Astrocyte (in vitro differentiated cells and primary cell): Measurements from ENCODE around the gene NOVA1. TPM values are rescaled to one million over a fixed set of nuclear protein-coding genes. Genes with fewer than 3 reads are reported as not detected.
A peak's percentile ranks its signal among the peaks of the same experiment; 100 is the strongest.

Experiments
- DNase-seq: peaks from one replicate; pipeline ENCODE4 v3.0.0-alpha.2; 2010; ENCODE audit warnings: low read depth
- FAIRE-seq: peaks from 2 replicates; lab custom pipeline; 2011; peaks lifted over from hg19 to GRCh38; lab: Jason Lieb, UNC
- H2AFZ ChIP-seq: 2 replicates; pipeline ENCODE4 v1.6.0; 2012; ENCODE audit warnings: low read depth, low read length, inconsistent platforms
- H3K27ac ChIP-seq: 2 replicates; pipeline ENCODE4 v1.5.1; 2011; ENCODE audit warnings: low read depth, low read length, inconsistent platforms
- H3K27me3 ChIP-seq: 2 replicates; pipeline ENCODE4 v1.6.0; 2011; ENCODE audit warnings: low read length, inconsistent platforms; ENCODE audit not compliant: insufficient read depth
- H3K36me3 ChIP-seq: 2 replicates; pipeline ENCODE4 v1.5.1; 2011; ENCODE audit warnings: low read length, inconsistent platforms; ENCODE audit not compliant: insufficient read depth
- H3K4me1 ChIP-seq: 2 replicates; pipeline ENCODE4 v1.5.1; 2011; ENCODE audit warnings: low read length, inconsistent platforms; ENCODE audit not compliant: insufficient read depth
- H3K4me2 ChIP-seq: 2 replicates; pipeline ENCODE4 v1.6.0; 2012; ENCODE audit warnings: low read length, inconsistent platforms
- H3K4me3 ChIP-seq: 2 replicates; pipeline ENCODE4 v1.5.1; 2011; ENCODE audit warnings: low read depth, mild to moderate bottlenecking, low read length, inconsistent platforms; ENCODE audit not compliant: insufficient read depth
- H3K79me2 ChIP-seq: 2 replicates; pipeline ENCODE4 v1.6.0; 2012; ENCODE audit warnings: mild to moderate bottlenecking, low read length, inconsistent platforms; ENCODE audit not compliant: insufficient read depth
- H3K9ac ChIP-seq: 2 replicates; pipeline ENCODE4 v1.6.0; 2012; ENCODE audit warnings: mild to moderate bottlenecking, low read length, inconsistent platforms
- H3K9me3 ChIP-seq: 2 replicates; pipeline ENCODE4 v1.5.1; 2012; ENCODE audit warnings: low read depth, mild to moderate bottlenecking, low read length, inconsistent platforms; ENCODE audit not compliant: insufficient read depth
- H4K20me1 ChIP-seq: 2 replicates; pipeline ENCODE4 v1.6.0; 2012; ENCODE audit warnings: low read length, inconsistent platforms; ENCODE audit not compliant: insufficient read depth
- H3K27ac Mint-ChIP-seq: one replicate; pipeline ENCODE4 v1.8.0; 2021; ENCODE audit warnings: mild to moderate bottlenecking, mixed read lengths; ENCODE audit not compliant: unreplicated experiment
- H3K27me3 Mint-ChIP-seq: one replicate; pipeline ENCODE4 v1.8.0; 2021; ENCODE audit warnings: low read depth, mixed read lengths; ENCODE audit not compliant: unreplicated experiment
- H3K36me3 Mint-ChIP-seq: one replicate; pipeline ENCODE4 v1.8.0; 2021; ENCODE audit warnings: low read depth, mixed read lengths; ENCODE audit not compliant: unreplicated experiment
- H3K4me1 Mint-ChIP-seq: one replicate; pipeline ENCODE4 v1.8.0; 2021; ENCODE audit warnings: low read depth, mixed read lengths; ENCODE audit not compliant: unreplicated experiment
- H3K4me3 Mint-ChIP-seq: one replicate; pipeline ENCODE4 v1.8.0; 2021; ENCODE audit warnings: mild to moderate bottlenecking, moderate library complexity, mixed read lengths; ENCODE audit not compliant: unreplicated experiment
- H3K9me3 Mint-ChIP-seq: one replicate; pipeline ENCODE4 v1.8.0; 2021; ENCODE audit warnings: mild to moderate bottlenecking, mixed read lengths; ENCODE audit not compliant: unreplicated experiment
- CTCF ChIP-seq: IDR thresholded peaks from 2 replicates; pipeline ENCODE4 v1.5.1; 2011; ENCODE audit warnings: low read depth, mild to moderate bottlenecking, inconsistent platforms, low read length, moderate library complexity; ENCODE audit not compliant: insufficient read depth
- EZH2 ChIP-seq: IDR thresholded peaks from 2 replicates; pipeline ENCODE4 v1.6.1; 2012; ENCODE audit warnings: mild to moderate bottlenecking, low read length, inconsistent platforms; ENCODE audit not compliant: insufficient read depth
- total RNA-seq: library from RNA; stranded (reverse); gene quantifications from 2 replicates; pipeline ENCODE4 v1.2.1, GENCODE V29; 2021

The NOVA1 gene
- total RNA-seq, 1 donor from 2014 or later, result 8.9 TPM

GRCh38 chr14:26599291-26599690 lies 1.5 kb upstream of the NOVA1 start:
- no peak overlapping the region for H3K27ac Mint-ChIP-seq
- FAIRE-seq, result no peak
- TF ChIP-seq EZH2, result peak; percentile 36
- no peak for TF ChIP-seq CTCF
- H3K9me3 Mint-ChIP-seq, result no peaks in the 10 kb centered on the region
- Histone ChIP-seq H3K9ac (no peak overlapping the region), H4K20me1 (no peaks in the 10 kb centered on the region), H3K27me3 (peaks cover 12% of the 10 kb centered on the region), H3K27ac (no peak overlapping the region), H3K4me3 (peak overlapping the region; percentile 77), H3K36me3 (no peaks in the 10 kb centered on the region), H2AFZ (peak overlapping the region; percentile 81), H3K79me2 (peaks cover 2% of the 10 kb centered on the region), H3K9me3 (no peaks in the 10 kb centered on the region), H3K4me2 (peak overlapping the region; percentile 99), H3K4me1 (no peaks in the 10 kb centered on the region)
- H3K4me3 Mint-ChIP-seq, result peak overlapping the region; percentile 96
- H3K36me3 Mint-ChIP-seq, result no peaks in the 10 kb centered on the region
- H3K27me3 Mint-ChIP-seq, result no peaks in the 10 kb centered on the region
- H3K4me1 Mint-ChIP-seq, result peaks cover 6% of the 10 kb centered on the region
- no peak for DNase-seq

DNA sequence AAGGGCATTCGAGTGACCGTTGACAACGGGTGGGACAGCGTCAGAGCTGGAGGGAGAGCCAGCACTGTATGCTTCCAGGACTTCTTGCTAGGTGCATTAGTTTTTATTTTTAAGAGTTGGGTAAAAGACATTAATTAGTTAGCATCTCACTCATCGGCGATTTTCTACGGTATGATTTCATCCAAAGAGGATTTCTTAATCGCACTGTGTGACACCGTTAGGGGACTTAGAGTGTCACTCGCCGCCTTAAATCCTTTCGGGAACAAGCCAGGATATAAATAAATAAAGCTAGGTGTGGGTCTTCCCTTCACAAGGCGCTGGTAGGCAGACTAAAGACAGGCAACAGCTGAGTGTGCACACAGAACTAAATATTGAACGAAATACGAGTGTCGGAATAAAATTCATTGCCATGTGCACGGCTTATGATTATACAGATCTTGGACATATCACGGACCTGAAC lies 869 bp upstream of the NOVA1 start:
- H2AFZ ChIP-seq, result peak overlapping the region; percentile 81
- H3K9ac ChIP-seq, result peak overlapping the region; percentile 67
- peak overlapping the region; percentile 89 for H3K27ac Mint-ChIP-seq
- peak overlapping the region; percentile 96 for H3K4me3 Mint-ChIP-seq
- no peaks in the 10 kb centered on the region for H4K20me1 ChIP-seq
- H3K79me2 ChIP-seq, result peaks cover 2% of the 10 kb centered on the region
- peak overlapping the region; percentile 77 for H3K4me3 ChIP-seq
- peak overlapping the region; percentile 99 for H3K4me2 ChIP-seq
- H3K4me1 Mint-ChIP-seq, result peaks cover 6% of the 10 kb centered on the region
- H3K36me3 ChIP-seq, result no peaks in the 10 kb centered on the region
- TF ChIP-seq CTCF (no peak), EZH2 (no peak)
- H3K36me3 Mint-ChIP-seq, result no peaks in the 10 kb centered on the region
- no peaks in the 10 kb centered on the region for H3K27me3 Mint-ChIP-seq
- no peak overlapping the region for H3K27ac ChIP-seq
- peaks cover 12% of the 10 kb centered on the region for H3K27me3 ChIP-seq
- H3K4me1 ChIP-seq, result no peaks in the 10 kb centered on the region
- FAIRE-seq (peak; percentile 39), DNase-seq (no peak)
- no peaks in the 10 kb centered on the region for H3K9me3 Mint-ChIP-seq
- no peaks in the 10 kb centered on the region for H3K9me3 ChIP-seq

DNA sequence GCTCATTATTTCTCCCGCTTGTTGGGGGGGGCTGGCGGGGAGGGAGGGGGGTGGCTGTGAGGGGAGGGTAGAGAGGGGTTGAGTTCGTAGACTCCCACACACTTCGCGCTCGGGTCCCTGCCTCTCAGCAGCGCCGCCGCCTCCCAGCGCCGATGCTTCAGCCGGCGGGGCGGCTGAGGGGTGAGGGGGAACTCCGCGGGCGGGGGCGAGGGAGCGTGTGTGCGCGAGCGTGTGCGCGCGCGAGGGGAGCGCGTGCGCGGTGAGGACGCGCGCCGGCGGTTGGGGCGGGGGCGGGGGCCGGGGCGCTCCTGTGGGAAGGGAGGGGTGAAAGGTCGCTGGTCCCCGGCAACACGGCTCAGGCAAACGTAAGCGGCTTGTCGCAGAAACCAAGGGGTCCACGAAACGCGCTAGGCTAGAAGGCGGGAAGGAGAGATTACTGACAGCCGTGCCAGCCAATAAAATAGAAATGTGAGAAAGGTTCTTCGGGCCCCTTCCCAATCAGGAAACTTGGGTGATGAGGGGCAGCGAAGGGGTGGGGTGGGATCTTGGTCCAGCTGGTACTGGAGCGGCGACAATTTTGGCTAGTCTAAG lies 343 bp upstream of the NOVA1 start:
- FAIRE-seq, result no peak
- Histone ChIP-seq H3K27ac (no peak overlapping the region), H3K27me3 (peaks cover 12% of the 10 kb centered on the region), H4K20me1 (no peaks in the 10 kb centered on the region), H3K4me1 (no peaks in the 10 kb centered on the region), H3K4me3 (peak overlapping the region; percentile 77), H3K9ac (peak overlapping the region; percentile 83), H3K9me3 (no peaks in the 10 kb centered on the region), H3K36me3 (no peaks in the 10 kb centered on the region), H2AFZ (peak overlapping the region; percentile 84), H3K4me2 (peak overlapping the region; percentile 99), H3K79me2 (peaks cover 2% of the 10 kb centered on the region)
- peak; percentile 81 for DNase-seq
- peaks cover 6% of the 10 kb centered on the region for H3K4me1 Mint-ChIP-seq
- peak overlapping the region; percentile 89 for H3K27ac Mint-ChIP-seq
- TF ChIP-seq EZH2, result no peak
- TF ChIP-seq CTCF, result no peak
- peak overlapping the region; percentile 97 for H3K4me3 Mint-ChIP-seq
- no peaks in the 10 kb centered on the region for H3K36me3 Mint-ChIP-seq
- no peaks in the 10 kb centered on the region for H3K27me3 Mint-ChIP-seq
- H3K9me3 Mint-ChIP-seq, result no peaks in the 10 kb centered on the region
